H1 (cell line): Measurements from ENCODE around the gene TPMT. TPM values are rescaled to one million over a fixed set of nuclear protein-coding genes. Genes with fewer than 3 reads are reported as not detected.

Experiments
- CTCF ChIA-PET: fragments of 300-600 bp; sonication (Branson Sonifier 250); formaldehyde crosslinking; loops from one replicate; lab custom pipeline; 2021; ENCODE audit not compliant: partially characterized antibody; lab: Charles Lee
- POLR2A ChIA-PET: fragments of 300-600 bp; sonication (Branson Sonifier 250); formaldehyde crosslinking; loops from one replicate; lab custom pipeline; 2021; ENCODE audit warnings: inconsistent platforms; ENCODE audit not compliant: partially characterized antibody; lab: Charles Lee
- DNase-seq, 2 experiments: peaks; one replicate each; pipeline versions ENCODE4 v3.0.0 to v3.0.0-alpha.2; 2010 to 2022; ENCODE audit warnings: low spot score in 2 of 2, low read depth in 1 of 2, mixed read lengths in 1 of 2
- FAIRE-seq: peaks from 2 replicates; lab custom pipeline; 2011; peaks lifted over from hg19 to GRCh38; lab: Jason Lieb, UNC
- H2AFZ ChIP-seq: 2 replicates; pipeline ENCODE4 v1.8.1; 2012; ENCODE audit warnings: low read length, inconsistent platforms
- H2AK5ac ChIP-seq: 2 replicates; pipeline ENCODE4 v1.6.1; 2013; ENCODE audit warnings: low read depth, low read length
- H2BK120ac ChIP-seq: replicated peaks from 2 replicates; pipeline ENCODE3; 2013; ENCODE audit warnings: low read depth, low read length, inconsistent platforms
- H2BK12ac ChIP-seq: 2 replicates; pipeline ENCODE4 v1.6.1; 2013; ENCODE audit warnings: low read depth, low read length
- H2BK15ac ChIP-seq: 2 replicates; pipeline ENCODE4 v1.6.1; 2013; ENCODE audit warnings: low read length
- H2BK20ac ChIP-seq: 2 replicates; pipeline ENCODE4 v1.6.1; 2013; ENCODE audit warnings: low read length
- H2BK5ac ChIP-seq: 2 replicates; pipeline ENCODE4 v1.6.1; 2013; ENCODE audit warnings: low read depth, low read length
- H3K14ac ChIP-seq: 2 replicates; pipeline ENCODE4 v1.6.1; 2013; ENCODE audit warnings: inconsistent platforms; ENCODE audit not compliant: insufficient read length
- H3K18ac ChIP-seq: 2 replicates; pipeline ENCODE4 v1.6.1; 2013; ENCODE audit warnings: low read length; ENCODE audit errors: extremely low read depth
- H3K23ac ChIP-seq: 2 replicates; pipeline ENCODE4 v1.6.1; 2013; ENCODE audit warnings: inconsistent platforms; ENCODE audit not compliant: insufficient read length
- H3K23me2 ChIP-seq: 2 replicates; pipeline ENCODE4 v1.6.1; 2013; ENCODE audit warnings: low read depth, low read length
- H3K27ac ChIP-seq: 2 replicates; pipeline ENCODE4 v1.6.1; 2011; ENCODE audit warnings: low read depth, low read length, inconsistent platforms
- H3K27me3 ChIP-seq, 4 experiments: replicated peaks in 1 of 4; 1 replicate in 1 of 4; 2 replicates in 3 of 4; pipeline versions ENCODE4 v1.6.1 to v1.8.1; 2011 to 2013; ENCODE audit warnings: low read length in 3 of 4, mild to moderate bottlenecking in 3 of 4, inconsistent platforms in 2 of 4, mixed read lengths in 2 of 4, moderate library complexity in 1 of 4; ENCODE audit not compliant: control insufficient read depth in 3 of 4, insufficient read depth in 3 of 4; ENCODE audit errors: extremely low read depth in 1 of 4
- H3K36me3 ChIP-seq, 4 experiments: 2 replicates each; pipeline versions ENCODE4 v1.6.1 to v1.8.1; 2011 to 2013; ENCODE audit warnings: mild to moderate bottlenecking in 4 of 4, low read length in 3 of 4, moderate library complexity in 2 of 4, control low read depth in 1 of 4, inconsistent platforms in 1 of 4; ENCODE audit not compliant: insufficient read depth in 4 of 4, control insufficient read depth in 2 of 4
- H3K4ac ChIP-seq: replicated peaks from 2 replicates; pipeline ENCODE3; 2013; ENCODE audit warnings: low read length, low read depth, mixed read lengths, inconsistent platforms; ENCODE audit not compliant: insufficient read length
- H3K4me1 ChIP-seq, 4 experiments: replicated peaks in 1 of 4; 1 replicate in 1 of 4; 2 replicates in 3 of 4; pipeline versions ENCODE4 v1.6.1 to v1.8.1; 2011 to 2013; ENCODE audit warnings: low read length in 3 of 4, inconsistent platforms in 2 of 4, mixed read lengths in 1 of 4; ENCODE audit not compliant: insufficient read depth in 4 of 4, control insufficient read depth in 3 of 4
- H3K4me2 ChIP-seq, 2 experiments: 2 replicates each; pipeline versions ENCODE4 v1.6.1 to v1.8.1; 2011 to 2013; ENCODE audit warnings: low read depth in 2 of 2, low read length in 2 of 2, control low read depth in 1 of 2, inconsistent platforms in 1 of 2, mild to moderate bottlenecking in 1 of 2; ENCODE audit not compliant: insufficient read depth in 1 of 2
- H3K4me3 ChIP-seq, 4 experiments: fragments of 200-600, 300-600 bp in 1 of 4; sonication (generic), shearing (Covaris generic), sonication (Bioruptor Twin) in 1 of 4; 2 replicates each; pipeline versions ENCODE4 v1.5.1 to v1.8.1; 2011 to 2016; ENCODE audit warnings: low read length in 4 of 4, low read depth in 3 of 4, control low read depth in 2 of 4, inconsistent platforms in 2 of 4, mild to moderate bottlenecking in 2 of 4, mixed read lengths in 1 of 4, moderate library complexity in 1 of 4; ENCODE audit not compliant: insufficient read depth in 2 of 4; ENCODE audit errors: extremely low read depth in 1 of 4
- H3K56ac ChIP-seq: replicated peaks from 2 replicates; pipeline ENCODE3; 2013; ENCODE audit warnings: low read depth, mild to moderate bottlenecking, mixed read lengths, low read length, inconsistent platforms; ENCODE audit not compliant: insufficient read length
- H3K79me1 ChIP-seq: 2 replicates; pipeline ENCODE4 v1.6.1; 2013; ENCODE audit warnings: low read depth, low read length, control low read depth
- H3K79me2 ChIP-seq, 2 experiments: 2 replicates each; pipeline versions ENCODE4 v1.6.1 to v1.8.1; 2012 to 2013; ENCODE audit warnings: low read length in 2 of 2, mild to moderate bottlenecking in 2 of 2, inconsistent platforms in 1 of 2; ENCODE audit not compliant: insufficient read depth in 2 of 2, control insufficient read depth in 1 of 2
- H3K9ac ChIP-seq, 4 experiments: replicated peaks in 1 of 4; 1 replicate in 1 of 4; 2 replicates in 3 of 4; pipeline versions ENCODE4 v1.6.1 to v1.8.1; 2011 to 2013; ENCODE audit warnings: low read depth in 3 of 4, low read length in 3 of 4, control low read depth in 2 of 4, mild to moderate bottlenecking in 2 of 4, moderate library complexity in 2 of 4, inconsistent platforms in 1 of 4; ENCODE audit errors: extremely low read depth in 1 of 4
- H3K9me3 ChIP-seq, 2 experiments: 2 replicates each; pipeline versions ENCODE4 v1.6.1 to v1.8.1; 2012 to 2013; ENCODE audit warnings: mild to moderate bottlenecking in 2 of 2, moderate library complexity in 2 of 2, control low read depth in 1 of 2, inconsistent platforms in 1 of 2, low read depth in 1 of 2, low read length in 1 of 2, mixed read lengths in 1 of 2; ENCODE audit not compliant: insufficient read depth in 2 of 2
- H4K20me1 ChIP-seq, 2 experiments: replicated peaks in 1 of 2; 2 replicates each; pipeline versions ENCODE3 to v1.8.1; 2011 to 2013; ENCODE audit warnings: inconsistent platforms in 2 of 2, low read length in 2 of 2, mild to moderate bottlenecking in 1 of 2; ENCODE audit not compliant: insufficient read depth in 2 of 2, control insufficient read depth in 1 of 2
- H4K5ac ChIP-seq: 2 replicates; pipeline ENCODE4 v1.6.1; 2013; ENCODE audit warnings: low read length, low read depth, mixed read lengths, inconsistent platforms; ENCODE audit not compliant: insufficient read length
- H4K8ac ChIP-seq: 2 replicates; pipeline ENCODE4 v1.8.0; 2013; ENCODE audit warnings: mild to moderate bottlenecking, moderate library complexity, low read length, inconsistent platforms; ENCODE audit not compliant: insufficient read depth; ENCODE audit errors: extremely low read depth
- H4K91ac ChIP-seq: replicated peaks from 2 replicates; pipeline ENCODE3; 2013; ENCODE audit warnings: low read length, mixed read lengths, inconsistent platforms; ENCODE audit not compliant: insufficient read length
- CBX8 ChIP-seq: fragments of 300-800, 300-1000 bp; sonication (generic); IDR thresholded peaks from 2 replicates; pipeline ENCODE4 v1.7.1; 2016; ENCODE audit warnings: low read depth, low read length, borderline replicate concordance
- CEBPB ChIP-seq: IDR thresholded peaks from 2 replicates; pipeline ENCODE4 v1.6.1; 2012; ENCODE audit warnings: low read depth, low read length
- CHD1 ChIP-seq: IDR thresholded peaks from 2 replicates; pipeline ENCODE4 v1.6.1; 2012; ENCODE audit warnings: low read depth, low read length, improper control_type of control experiment
- CTBP2 ChIP-seq: IDR thresholded peaks from 2 replicates; pipeline ENCODE4 v1.7.0; 2011; ENCODE audit warnings: borderline replicate concordance, mild to moderate bottlenecking, moderate library complexity, mixed read lengths, low read length; ENCODE audit not compliant: insufficient read depth, insufficient read length
- EGR1 ChIP-seq: IDR thresholded peaks from 2 replicates; pipeline ENCODE4 v1.6.1; 2011; ENCODE audit warnings: low read depth, low read length, borderline replicate concordance
- GABPA ChIP-seq: IDR thresholded peaks from 2 replicates; pipeline ENCODE4 v1.6.1; 2011; ENCODE audit warnings: mild to moderate bottlenecking, low read length, moderate library complexity, borderline replicate concordance; ENCODE audit not compliant: insufficient read depth
- JUN ChIP-seq: IDR thresholded peaks from 2 replicates; pipeline ENCODE4 v1.6.1; 2011; ENCODE audit warnings: low read depth, mild to moderate bottlenecking, improper control_type of control experiment, low read length
- JUND ChIP-seq: IDR thresholded peaks from 2 replicates; pipeline ENCODE4 v1.6.1; 2011; ENCODE audit warnings: mild to moderate bottlenecking, improper control_type of control experiment, low read length
- KDM4A ChIP-seq: IDR thresholded peaks from one replicate; pipeline ENCODE4 v1.7.1; 2012; ENCODE audit warnings: low read depth, mild to moderate bottlenecking, moderate library complexity, low read length, inconsistent platforms; ENCODE audit not compliant: severe bottlenecking
- MAFK ChIP-seq: IDR thresholded peaks from 2 replicates; pipeline ENCODE4 v1.6.1; 2012; ENCODE audit warnings: low read depth, mild to moderate bottlenecking, improper control_type of control experiment, low read length
- SP1 ChIP-seq: IDR thresholded peaks from 2 replicates; pipeline ENCODE4 v1.6.1; 2011; ENCODE audit warnings: low read depth, low read length
- ZNF274 ChIP-seq: IDR thresholded peaks from 2 replicates; pipeline ENCODE4 v1.7.0; 2012; ENCODE audit warnings: low read length, borderline replicate concordance; ENCODE audit errors: extremely low read depth
- WGBS, 2 experiments: shearing (Covaris generic) in 1 of 2; methylation state at CpG; one replicate each; pipeline versions ENCODE4 v1.1.6 to v1.1.7; 2013 to 2015; ENCODE audit warnings: low lambda C conversion rate in 2 of 2, mixed read lengths in 2 of 2, inconsistent platforms in 1 of 2, low coverage in 1 of 2, missing lambda C conversion rate in 1 of 2; ENCODE audit not compliant: insufficient replicate concordance in 2 of 2, insufficient coverage in 1 of 2, insufficient read length in 1 of 2; ENCODE audit errors: extremely low coverage in 1 of 2, missing lambda C conversion rate in 1 of 2; 5-methylcytosine and 5-hydroxymethylcytosine counted together
- polyA plus RNA-seq, 7 experiments: library from polyadenylated mRNA; depleted of rRNA in 3 of 7; stranded (reverse) in 5 of 7; unstranded in 2 of 7; fragments of >200 nt in 5 of 7; fragments of 200-250 nt in 2 of 7; gene quantifications; 1 replicate in 5 of 7; 2 replicates in 1 of 7; 4 replicates in 1 of 7; pipeline versions ENCODE4 v1.2.1 to v1.2.3, GENCODE V29; 2011 to 2013; ENCODE audit warnings: missing spikeins in 2 of 7, mixed read lengths in 2 of 7
- total RNA-seq: library from RNA; stranded (reverse); fragmentation: NEBNext Ultra II Directional; extraction: Animal tissue kit (Norgen Biotek cat#: 25700); gene quantifications from 2 replicates; pipeline ENCODE4 v1.2.1, GENCODE V29; 2021
- TF ChIP-seq, protein P1 (sequence below): IDR thresholded peaks from 2 replicates; pipeline ENCODE4 v1.6.1; 2012; ENCODE audit warnings: low read length, inconsistent platforms

Gene TPMT
- total and polyA plus RNA-seq, 2 of the 8 experiments (the other 6 are each of a cell fraction or from before 2014, with no cell fraction given), result 12.3 to 17.2 TPM

DNA sequence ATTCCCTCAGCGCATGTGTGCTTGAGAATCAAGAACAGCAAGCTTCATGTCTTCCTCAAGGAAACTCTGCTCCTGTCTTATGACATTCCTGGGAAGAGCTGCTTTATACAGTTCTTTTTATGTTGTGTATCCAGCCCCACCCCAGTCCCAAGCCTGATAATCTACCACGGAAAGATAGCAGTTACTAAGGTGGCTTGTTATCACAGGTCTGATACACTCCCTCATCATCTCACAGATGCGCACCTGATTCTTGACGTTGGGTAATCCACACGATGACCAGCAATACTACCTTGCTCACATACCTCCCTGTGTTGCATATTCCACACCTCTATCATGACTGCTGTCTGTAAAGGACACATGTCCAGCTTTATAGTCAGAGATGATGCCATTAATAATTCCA lies 35.6 kb downstream of the TPMT start:
- Histone ChIP-seq H3K79me1 (no peaks in the 10 kb centered on the region), H3K79me2 (no peaks in the 10 kb centered on the region), H3K14ac (no peak overlapping the region), H2BK5ac (no peak overlapping the region), H2BK15ac (no peak overlapping the region), H3K9me3 (peaks cover 0 to 4% of the 10 kb centered on the region in 2 experiments; a peak in 1 of 4 replicates), H4K8ac (no peak overlapping the region), H3K4ac (no peak overlapping the region), H3K56ac (no peak overlapping the region), H3K27me3 (peaks cover 0 to 20% (median 12%) of the 10 kb centered on the region in 4 experiments; a peak in 5 of 7 replicates), H3K4me2 (no peak overlapping the region), H4K91ac (no peak overlapping the region), H2BK12ac (no peak overlapping the region), H3K9ac (no peak overlapping the region), H4K5ac (no peak overlapping the region), H3K4me3 (no peak overlapping the region), H3K23me2 (peaks cover 3% of the 10 kb centered on the region; the same call in 1 of the 2 replicates), H2BK120ac (no peak overlapping the region), H2AK5ac (no peak overlapping the region), H3K18ac (no peak overlapping the region), H4K20me1 (no peaks in the 10 kb centered on the region), H3K23ac (no peak overlapping the region), H2BK20ac (no peak overlapping the region), H2AFZ (no peak overlapping the region), H3K27ac (no peak overlapping the region), H3K36me3 (no peaks in the 10 kb centered on the region), H3K4me1 (peaks cover 0 to 7% (median 3%) of the 10 kb centered on the region in 4 experiments; a peak in 4 of 7 replicates)
- ChIA-PET POLR2A (interaction anchor here (0.6 to 1.6 kb wide), 2 partner anchors 16 to 115 kb away, joined by 3 read pairs; no protein-coding TSS in a partner anchor), CTCF (interaction anchor here (1.3 kb wide), 1 partner anchor 19 kb away, joined by 3 read pairs; no protein-coding TSS in a partner anchor)
- DNase-seq (no peak), FAIRE-seq (no peak)
- WGBS, 2 experiments, result 92% methylated on average over 5 of the region's 5 CpGs; no CpG with 5 or more reads in 1 of the 2 experiments
- TF ChIP-seq CHD1 (no peak), CBX8 (no peak), ZNF274 (no peak), GABPA (no peak), CTBP2 (no peak), JUN (no peak), JUND (no peak), KDM4A (no peak), MAFK (no peak), EGR1 (no peak), CEBPB (no peak), SP1 (no peak)
- TF ChIP-seq, protein P1, sequence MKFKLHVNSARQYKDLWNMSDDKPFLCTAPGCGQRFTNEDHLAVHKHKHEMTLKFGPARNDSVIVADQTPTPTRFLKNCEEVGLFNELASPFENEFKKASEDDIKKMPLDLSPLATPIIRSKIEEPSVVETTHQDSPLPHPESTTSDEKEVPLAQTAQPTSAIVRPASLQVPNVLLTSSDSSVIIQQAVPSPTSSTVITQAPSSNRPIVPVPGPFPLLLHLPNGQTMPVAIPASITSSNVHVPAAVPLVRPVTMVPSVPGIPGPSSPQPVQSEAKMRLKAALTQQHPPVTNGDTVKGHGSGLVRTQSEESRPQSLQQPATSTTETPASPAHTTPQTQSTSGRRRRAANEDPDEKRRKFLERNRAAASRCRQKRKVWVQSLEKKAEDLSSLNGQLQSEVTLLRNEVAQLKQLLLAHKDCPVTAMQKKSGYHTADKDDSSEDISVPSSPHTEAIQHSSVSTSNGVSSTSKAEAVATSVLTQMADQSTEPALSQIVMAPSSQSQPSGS, result no peak
